Hematopoietic multipotent progenitor cell treated with erythropoietin and hydrocortisone succinate and interleukin-3 and kit ligand, for 8 days (in vitro differentiated cells): ENCODE data around the gene NUF2.
"Not testable (repeated sequence)": the region's sequence is repeated elsewhere in the genome, so short reads cannot be mapped to it uniquely, and the experiment has no call there.

Experiments
- DNase-seq: peaks from one replicate; pipeline ENCODE4 v3.0.0-alpha.2; 2015

The NUF2 gene

GRCh38 chr1:163337631-163338030, 15.9 kb downstream of the NUF2 start:
- no peak for DNase-seq

- DNase-seq, result no peak
Measured at GRCh38 chr1:163346326-163346870, 24.6 kb downstream of the NUF2 start.

- no peak for DNase-seq
Measured at GRCh38 chr1:163347106-163347505, 25.4 kb downstream of the NUF2 start.

GRCh38 chr1:163351912-163352311, 30.2 kb downstream of the NUF2 start:
- DNase-seq, result no peak

- no peak for DNase-seq
Measured at GRCh38 chr1:163357378-163357777, 35.6 kb downstream of the NUF2 start.

GRCh38 chr1:163358172-163358571, 36.4 kb downstream of the NUF2 start:
- not testable (repeated sequence) for DNase-seq

- DNase-seq, result peak; percentile 4
Measured at GRCh38 chr1:163361123-163361934, 39.6 kb downstream of the NUF2 start.

GRCh38 chr1:163365186-163365585, 43.4 kb downstream of the NUF2 start:
- no peak for DNase-seq

GRCh38 chr1:163366555-163366954, 44.8 kb downstream of the NUF2 start:
- DNase-seq, result no peak

GRCh38 chr1:163367721-163368120, 46.0 kb downstream of the NUF2 start:
- DNase-seq, result no peak

GRCh38 chr1:163372576-163372975, 50.8 kb downstream of the NUF2 start:
- no peak for DNase-seq

- DNase-seq, result no peak
Measured at GRCh38 chr1:163378554-163378953, 56.8 kb downstream of the NUF2 start.

- no peak for DNase-seq
Measured at GRCh38 chr1:163379801-163380200, 58.0 kb downstream of the NUF2 start.

- no peak for DNase-seq
Measured at GRCh38 chr1:163381487-163382184, 59.9 kb downstream of the NUF2 start.

- no peak for DNase-seq
Measured at GRCh38 chr1:163382395-163382794, 60.6 kb downstream of the NUF2 start.

- no peak for DNase-seq
Measured at GRCh38 chr1:163387146-163387545, 65.4 kb downstream of the NUF2 start.

GRCh38 chr1:163388970-163389369, 67.2 kb downstream of the NUF2 start:
- DNase-seq, result no peak

GRCh38 chr1:163395790-163396189, 74.0 kb downstream of the NUF2 start:
- DNase-seq, result no peak

GRCh38 chr1:163397451-163398200, 75.9 kb downstream of the NUF2 start:
- no peak for DNase-seq

- no peak for DNase-seq
Measured at GRCh38 chr1:163399001-163399400, 77.2 kb downstream of the NUF2 start.

- no peak for DNase-seq
Measured at GRCh38 chr1:163399976-163400601, 78.3 kb downstream of the NUF2 start.

GRCh38 chr1:163401211-163401610, 79.5 kb downstream of the NUF2 start:
- DNase-seq, result no peak
